Activated naive CD4-positive, alpha-beta T cell treated with anti-CD3 and anti-CD28 coated beads, Interleukin-2, amount 10 ng/mL, durations not matched to agents 7 days and 5 days (primary cell): Measurements from ENCODE around the gene FLAD1.
A peak's percentile ranks its signal among the peaks of the same experiment; 100 is the strongest.

Experiments
- CTCF ChIA-PET: fragments of 350-600 bp; sonication (Branson Sonifier 250); formaldehyde crosslinking; loops from one replicate; lab custom pipeline; 2021; ENCODE audit warnings: antibody characterized with exemption; lab: Charles Lee
- DNase-seq: peaks from one replicate; pipeline ENCODE4 v3.0.0-alpha.2; 2020
- H3K27ac Mint-ChIP-seq: one replicate; pipeline ENCODE4 v1.8.0; 2021; ENCODE audit warnings: mild to moderate bottlenecking, moderate library complexity, mixed read lengths
- H3K27me3 Mint-ChIP-seq: one replicate; pipeline ENCODE4 v1.8.0; 2021; ENCODE audit warnings: mild to moderate bottlenecking, mixed read lengths
- H3K36me3 Mint-ChIP-seq: one replicate; pipeline ENCODE4 v1.8.0; 2021; ENCODE audit warnings: mixed read lengths
- H3K4me1 Mint-ChIP-seq: one replicate; pipeline ENCODE4 v1.8.0; 2021; ENCODE audit warnings: mixed read lengths
- H3K4me3 Mint-ChIP-seq: one replicate; pipeline ENCODE4 v1.8.0; 2021; ENCODE audit warnings: mild to moderate bottlenecking, moderate library complexity, mixed read lengths
- H3K9me3 Mint-ChIP-seq: one replicate; pipeline ENCODE4 v1.8.0; 2021; ENCODE audit warnings: mixed read lengths

Gene FLAD1

DNA sequence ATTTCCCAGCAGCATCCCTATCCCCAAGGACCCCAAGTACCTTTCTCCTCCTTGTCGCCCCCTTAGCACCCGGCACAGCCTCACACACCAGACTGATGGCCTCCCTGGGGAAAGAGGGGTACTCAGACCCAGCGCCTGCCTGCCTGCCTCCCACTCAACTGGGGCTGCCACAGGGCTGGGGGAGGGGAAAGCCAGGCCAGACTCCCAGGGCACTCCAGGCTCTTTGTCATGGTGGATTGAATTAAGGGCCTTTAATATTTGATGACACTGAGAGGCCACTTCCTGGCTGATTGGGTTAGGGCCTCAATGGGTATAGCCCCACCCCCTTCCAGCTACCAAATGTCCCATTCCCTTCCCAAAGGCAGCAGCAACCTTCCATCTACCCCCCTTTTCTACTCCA, 14.4 kb upstream of the FLAD1 start:
- no peak for DNase-seq
- Mint-ChIP-seq H3K9me3 (no peaks in the 10 kb centered on the region), H3K27ac (no peak overlapping the region), H3K27me3 (no peaks in the 10 kb centered on the region), H3K36me3 (peaks cover 55% of the 10 kb centered on the region), H3K4me1 (peaks cover 50% of the 10 kb centered on the region), H3K4me3 (no peak overlapping the region)
- CTCF ChIA-PET: no interaction called here

DNA sequence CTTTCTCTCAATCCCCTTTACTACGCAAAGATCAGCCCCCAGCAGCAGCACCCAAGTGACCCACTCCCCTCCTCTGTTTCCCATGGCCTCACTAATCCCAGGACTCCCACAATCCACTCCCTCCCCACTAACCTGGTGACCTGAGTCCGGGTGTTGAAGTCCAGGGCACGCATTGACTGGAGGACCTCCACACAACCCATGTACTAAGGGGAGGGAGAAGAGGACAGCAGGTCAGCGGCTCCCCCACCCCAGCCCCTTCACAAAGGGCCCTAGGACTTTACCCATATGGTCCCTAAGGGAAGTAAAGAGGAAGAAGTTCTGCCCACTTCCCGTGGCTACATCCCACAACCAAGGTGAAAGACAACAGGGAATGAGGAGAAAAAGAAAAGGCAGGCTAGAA, 13.9 kb upstream of the FLAD1 start:
- peaks cover 46% of the 10 kb centered on the region for H3K4me1 Mint-ChIP-seq
- H3K36me3 Mint-ChIP-seq: peaks cover 51% of the 10 kb centered on the region
- peak overlapping the region; percentile 6 for H3K27ac Mint-ChIP-seq
- no peaks in the 10 kb centered on the region for H3K9me3 Mint-ChIP-seq
- H3K27me3 Mint-ChIP-seq: no peaks in the 10 kb centered on the region
- DNase-seq: no peak
- H3K4me3 Mint-ChIP-seq: no peak overlapping the region
- CTCF ChIA-PET: interaction anchor here (1.3 kb wide), 1 partner anchor 116 kb away, joined by 3 read pairs; no protein-coding TSS in a partner anchor

DNA sequence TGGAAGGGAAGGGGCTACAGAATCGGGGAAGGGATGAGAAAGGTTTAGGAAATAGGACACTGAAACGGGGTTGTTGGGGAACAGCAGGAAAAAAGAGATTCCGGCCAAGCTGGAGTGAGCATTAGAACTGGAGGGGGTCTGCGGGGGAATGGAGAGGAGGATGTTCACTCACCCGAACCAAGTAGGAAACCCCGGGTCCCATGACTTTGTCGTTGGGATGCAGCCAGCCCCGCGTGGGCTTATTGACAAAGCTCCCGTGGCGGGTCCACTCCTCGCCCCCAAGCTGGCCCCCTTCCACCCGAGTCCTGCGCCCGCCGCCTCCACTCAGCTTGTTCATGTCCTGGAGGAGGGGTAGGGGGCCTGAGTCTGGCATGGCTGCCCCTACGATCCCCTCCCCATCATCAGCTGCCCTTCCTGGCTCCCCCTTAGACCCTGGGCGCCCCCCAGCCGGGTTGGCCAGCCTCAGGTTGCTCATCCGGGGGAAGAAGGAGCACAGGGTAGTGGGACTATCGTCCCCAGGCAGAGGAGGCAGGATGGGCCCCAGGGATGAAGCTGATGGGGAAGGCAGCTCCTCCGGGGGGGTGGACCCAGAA, 13.2 kb upstream of the FLAD1 start:
- H3K27me3 Mint-ChIP-seq: no peaks in the 10 kb centered on the region
- no peak for DNase-seq
- H3K36me3 Mint-ChIP-seq: peaks cover 48% of the 10 kb centered on the region
- CTCF ChIA-PET: interaction anchor here (1.2 to 2.3 kb wide), 4 partner anchors 9 to 115 kb away, joined by 3 to 9 read pairs (median 6); partner anchors contain the start of genes ADAM15 and PYGO2
- H3K4me1 Mint-ChIP-seq: peaks cover 46% of the 10 kb centered on the region
- H3K4me3 Mint-ChIP-seq: no peak overlapping the region
- peak overlapping the region; percentile 25 for H3K27ac Mint-ChIP-seq
- H3K9me3 Mint-ChIP-seq: no peaks in the 10 kb centered on the region

DNA sequence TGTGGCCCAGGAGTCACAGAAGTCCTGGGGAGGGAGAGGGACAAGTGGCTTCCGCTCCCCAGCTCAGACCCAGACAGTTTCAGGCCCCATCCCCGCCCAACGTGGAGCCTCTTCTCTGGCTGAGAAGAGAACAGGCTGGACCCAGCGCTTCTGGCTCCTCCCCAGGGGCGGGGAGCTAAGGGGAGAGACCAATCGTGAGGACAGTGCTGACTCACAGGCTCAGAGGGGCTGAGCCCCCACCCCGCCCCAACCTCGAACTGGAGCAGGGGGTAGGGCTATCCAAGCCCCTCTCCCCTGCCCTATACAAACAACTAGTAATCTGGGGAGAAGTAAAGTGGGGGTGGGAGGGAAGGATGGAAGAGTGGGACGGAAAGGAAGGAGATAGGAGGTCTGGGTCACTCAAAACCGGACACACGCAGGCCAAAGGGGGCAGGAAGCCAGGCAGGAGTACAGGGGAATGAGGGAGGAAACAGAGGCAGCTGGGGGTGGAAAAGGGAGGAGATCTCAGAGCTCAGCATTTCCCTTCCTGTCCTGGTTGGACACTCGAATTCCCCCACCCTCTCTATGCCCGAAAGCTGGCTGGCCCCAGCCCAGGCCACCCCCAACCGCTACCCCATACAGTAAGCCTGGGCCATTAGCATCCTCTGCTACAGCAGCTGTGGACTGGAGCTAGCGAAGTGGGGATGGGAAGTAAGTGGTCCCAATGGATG, 12.4 kb upstream of the FLAD1 start, which contains the start of gene SHC1:
SHC1 (minus strand) TSS at position 117 of the 710 bp plus-strand sequence. CDS start 221 bp downstream, outside the sequence.
- CTCF ChIA-PET: interaction anchor here (0.6 to 2.3 kb wide), 7 partner anchors 10 to 118 kb away, joined by 3 to 9 read pairs (median 5); partner anchors contain the start of genes ADAM15 and PYGO2
- peak; percentile 42 for DNase-seq
- Mint-ChIP-seq H3K27ac (peak within 1 kb of the TSS; percentile 74), H3K4me3 (peak within 1 kb of the TSS; percentile 4), H3K9me3 (no peaks in the 10 kb centered on the region), H3K4me1 (peaks cover 46% of the 10 kb centered on the region), H3K27me3 (no peaks in the 10 kb centered on the region), H3K36me3 (peaks cover 41% of the 10 kb centered on the region)

DNA sequence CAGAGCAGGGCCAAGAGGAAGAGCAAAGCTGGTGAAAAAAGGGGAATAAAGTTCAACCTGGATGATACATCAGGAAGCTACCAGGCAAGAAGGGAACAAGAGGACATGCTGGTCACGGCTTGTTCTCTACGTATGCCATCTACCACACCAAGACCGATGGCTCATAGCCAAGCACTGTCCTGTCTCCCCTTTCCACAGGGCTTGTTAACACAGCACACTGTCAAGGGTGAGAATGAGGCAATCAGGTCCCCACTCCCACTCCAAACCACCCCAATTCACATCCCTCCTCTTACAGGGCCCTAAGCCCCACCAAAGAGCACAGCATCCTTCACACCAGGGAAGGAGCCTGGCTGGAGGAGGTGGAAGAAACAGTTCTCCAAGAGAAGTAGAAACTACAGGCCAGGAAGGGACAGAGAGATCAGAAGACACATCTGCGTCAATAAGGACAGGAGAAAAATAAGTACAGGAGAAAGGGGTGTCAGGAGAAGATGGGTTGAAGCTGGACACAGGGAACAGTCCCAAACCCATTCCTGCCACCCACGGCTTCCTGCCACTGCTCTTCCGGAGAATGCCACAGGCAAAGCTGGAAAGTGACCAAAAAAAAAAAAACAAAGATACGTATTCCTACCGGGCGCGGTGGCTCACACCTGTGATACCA, 11.7 kb upstream of the FLAD1 start:
- Mint-ChIP-seq H3K9me3 (no peaks in the 10 kb centered on the region), H3K36me3 (peaks cover 41% of the 10 kb centered on the region), H3K4me1 (peaks cover 46% of the 10 kb centered on the region), H3K27ac (peak overlapping the region; percentile 74), H3K27me3 (no peaks in the 10 kb centered on the region), H3K4me3 (peak overlapping the region; percentile 4)
- no peak for DNase-seq
- CTCF ChIA-PET: interaction anchor here (0.6 to 2.3 kb wide), 6 partner anchors 10 to 119 kb away, joined by 3 to 9 read pairs (median 5); partner anchors contain the start of gene PYGO2

DNA sequence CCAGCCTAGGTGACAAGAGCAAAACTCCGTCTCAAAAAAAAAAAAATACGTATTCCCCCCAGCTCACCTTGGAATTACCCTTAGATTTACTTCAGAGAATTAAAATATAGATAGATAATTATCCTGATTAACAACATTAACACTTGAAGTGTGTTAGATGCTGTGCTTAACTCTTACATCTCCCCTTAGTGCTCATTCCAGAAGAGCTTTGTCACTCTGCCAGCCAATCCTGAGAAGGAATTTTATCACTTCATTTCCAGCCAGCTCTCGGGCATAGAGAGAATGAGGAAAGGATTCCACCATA, 11.0 kb upstream of the FLAD1 start:
- Mint-ChIP-seq H3K27ac (no peak overlapping the region), H3K27me3 (no peaks in the 10 kb centered on the region), H3K36me3 (peaks cover 38% of the 10 kb centered on the region), H3K4me3 (peak overlapping the region; percentile 49), H3K9me3 (no peaks in the 10 kb centered on the region), H3K4me1 (peaks cover 45% of the 10 kb centered on the region)
- DNase-seq: no peak
- CTCF ChIA-PET: interaction anchor here (0.7 to 2.3 kb wide), 5 partner anchors 11 to 113 kb away, joined by 3 to 9 read pairs (median 5); partner anchors contain the start of gene PYGO2

DNA sequence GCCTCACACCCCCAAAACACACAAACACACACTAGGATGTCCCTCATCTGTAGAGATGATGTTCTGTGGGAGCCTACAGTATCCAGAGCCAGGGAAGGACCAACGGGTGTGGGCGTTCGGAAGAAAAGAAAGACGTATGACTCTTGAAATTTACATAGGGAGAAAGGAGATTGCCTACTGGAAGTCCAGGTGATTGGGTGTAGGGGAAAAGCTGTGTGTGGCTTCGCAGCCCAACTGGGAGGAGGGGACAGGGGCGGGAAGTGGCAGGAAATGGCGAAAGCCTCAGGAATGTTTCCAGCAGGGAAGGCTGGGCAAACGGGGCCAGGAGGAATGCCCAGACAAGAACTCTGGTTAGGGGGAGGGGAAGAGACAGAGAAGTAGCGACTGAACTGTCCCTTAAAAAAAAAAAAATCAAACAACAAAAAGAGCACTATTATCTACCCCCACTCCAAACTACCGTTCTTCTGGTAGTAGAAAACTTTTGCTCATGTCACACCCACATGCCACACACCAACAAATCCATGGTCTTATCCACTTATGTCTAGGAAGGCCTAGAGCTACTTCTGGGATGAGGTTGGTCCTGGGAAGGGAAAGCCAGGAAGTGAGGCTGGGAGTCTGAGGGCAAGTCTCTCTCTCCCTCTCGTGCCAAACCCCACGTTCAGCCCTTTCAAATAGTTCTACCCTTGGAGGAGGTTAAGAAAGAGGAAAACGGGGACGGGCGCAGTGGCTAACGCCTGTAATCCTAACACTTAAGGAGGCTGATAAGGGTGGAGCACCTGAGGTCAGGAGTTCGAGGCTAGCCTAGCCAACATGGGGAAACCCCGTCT, 10.4 kb upstream of the FLAD1 start:
- no peak for DNase-seq

DNA sequence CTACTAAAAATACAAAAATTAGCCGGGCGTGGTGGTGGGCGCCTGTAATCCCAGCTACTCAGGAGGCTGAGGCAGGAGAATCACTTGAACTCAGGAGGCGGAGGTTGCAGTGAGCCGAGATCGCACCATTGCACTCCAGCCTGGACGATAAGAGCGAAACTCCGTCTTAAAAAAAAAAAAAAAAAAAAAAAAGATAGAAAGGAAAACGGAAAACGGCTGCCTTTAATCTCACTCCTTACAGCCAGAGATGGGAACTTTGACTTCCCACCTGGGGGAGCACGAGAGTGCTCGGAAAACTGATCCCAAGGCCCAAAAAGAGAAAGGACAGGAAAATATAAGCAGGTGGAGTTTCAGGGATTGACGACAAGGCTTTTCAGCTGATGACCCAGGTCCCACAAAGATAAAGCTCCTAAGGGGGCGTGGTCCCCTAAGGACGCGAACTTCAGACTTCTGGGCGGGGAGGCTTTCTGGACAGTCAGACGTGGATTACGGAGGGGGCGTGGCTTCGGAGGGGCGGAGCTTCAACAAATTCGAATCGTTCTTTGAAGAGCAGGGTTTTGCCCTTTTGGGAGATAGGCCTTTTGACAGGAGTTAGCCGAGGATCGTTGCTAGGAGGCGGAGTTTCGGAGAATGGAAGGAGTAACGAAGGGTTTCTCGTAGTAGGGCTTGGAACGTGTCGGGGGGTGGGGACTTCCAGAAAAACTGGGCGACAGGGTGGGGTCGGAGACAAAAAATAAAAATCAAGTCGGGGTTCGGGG, 9.6 kb upstream of the FLAD1 start:
- Mint-ChIP-seq H3K27me3 (no peaks in the 10 kb centered on the region), H3K9me3 (no peaks in the 10 kb centered on the region), H3K36me3 (peaks cover 38% of the 10 kb centered on the region), H3K27ac (peak overlapping the region; percentile 71), H3K4me3 (no peak overlapping the region), H3K4me1 (peaks cover 35% of the 10 kb centered on the region)
- DNase-seq: peak; percentile 97
- CTCF ChIA-PET: interaction anchor here (0.9 to 1.5 kb wide), 8 partner anchors 12 to 199 kb away, joined by 3 to 7 read pairs (median 3); partner anchors contain the start of genes ADAM15, KRTCAP2, PBXIP1 and PYGO2

More for the DNA sequence above, 10.4 kb upstream of the FLAD1 start:
- peak overlapping the region; percentile 71 for H3K27ac Mint-ChIP-seq
- no peaks in the 10 kb centered on the region for H3K27me3 Mint-ChIP-seq
- peaks cover 39% of the 10 kb centered on the region for H3K4me1 Mint-ChIP-seq
- no peaks in the 10 kb centered on the region for H3K9me3 Mint-ChIP-seq
- CTCF ChIA-PET: interaction anchor here (0.7 to 2.3 kb wide), 9 partner anchors 12 to 112 kb away, joined by 3 to 9 read pairs (median 5); partner anchors contain the start of genes ADAM15, PBXIP1 and PYGO2
- peak overlapping the region; percentile 49 for H3K4me3 Mint-ChIP-seq
- H3K36me3 Mint-ChIP-seq: peaks cover 36% of the 10 kb centered on the region

DNA sequence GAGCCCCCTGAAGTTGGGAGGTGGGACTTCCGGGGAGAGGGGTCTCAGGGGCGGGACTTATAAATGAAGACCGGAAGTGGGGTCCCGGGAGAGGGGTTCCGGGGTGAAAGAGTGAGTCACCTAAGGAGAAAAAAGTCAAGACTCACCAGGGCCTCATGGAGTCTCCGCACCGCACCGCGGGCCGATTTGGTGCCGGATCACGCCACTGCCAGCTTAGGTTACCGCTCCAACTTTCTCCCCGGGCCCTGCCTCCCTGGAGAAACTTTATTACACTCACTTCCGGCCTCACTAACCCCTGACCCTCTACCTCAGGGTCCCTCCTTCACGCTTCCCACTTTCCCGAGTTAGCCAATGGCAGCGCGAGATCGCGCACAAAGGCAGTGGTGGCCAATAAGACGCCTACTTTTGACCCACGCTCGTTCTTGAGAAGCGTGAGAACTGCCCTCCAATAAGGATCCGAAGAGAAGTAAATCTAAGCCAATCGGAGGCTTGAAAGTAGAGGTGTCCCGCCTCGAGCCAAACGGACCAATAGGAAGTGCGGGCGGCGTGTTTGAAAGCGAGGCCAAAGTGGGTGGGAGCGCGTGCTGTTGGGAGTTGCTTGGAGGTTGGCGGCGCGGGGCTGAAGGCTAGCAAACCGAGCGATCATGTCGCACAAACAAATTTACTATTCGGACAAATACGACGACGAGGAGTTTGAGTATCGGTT, 8.9 kb upstream of the FLAD1 start, which contains the start of gene CKS1B:
CKS1B (plus strand) TSS at position 580 of the 706 bp plus-strand sequence; CDS start at position 645, 65 bp downstream.
- no peaks in the 10 kb centered on the region for H3K9me3 Mint-ChIP-seq
- CTCF ChIA-PET: interaction anchor here (0.6 to 1.5 kb wide), 9 partner anchors 13 to 199 kb away, joined by 3 to 7 read pairs (median 3); partner anchors contain the start of genes ADAM15, KRTCAP2, PBXIP1 and PYGO2
- no peaks in the 10 kb centered on the region for H3K27me3 Mint-ChIP-seq
- no peak within 1 kb of the TSS for H3K27ac Mint-ChIP-seq
- peaks cover 38% of the 10 kb centered on the region for H3K36me3 Mint-ChIP-seq
- H3K4me3 Mint-ChIP-seq: no peak within 1 kb of the TSS
- H3K4me1 Mint-ChIP-seq: peaks cover 31% of the 10 kb centered on the region
- peak; percentile 97 for DNase-seq

DNA sequence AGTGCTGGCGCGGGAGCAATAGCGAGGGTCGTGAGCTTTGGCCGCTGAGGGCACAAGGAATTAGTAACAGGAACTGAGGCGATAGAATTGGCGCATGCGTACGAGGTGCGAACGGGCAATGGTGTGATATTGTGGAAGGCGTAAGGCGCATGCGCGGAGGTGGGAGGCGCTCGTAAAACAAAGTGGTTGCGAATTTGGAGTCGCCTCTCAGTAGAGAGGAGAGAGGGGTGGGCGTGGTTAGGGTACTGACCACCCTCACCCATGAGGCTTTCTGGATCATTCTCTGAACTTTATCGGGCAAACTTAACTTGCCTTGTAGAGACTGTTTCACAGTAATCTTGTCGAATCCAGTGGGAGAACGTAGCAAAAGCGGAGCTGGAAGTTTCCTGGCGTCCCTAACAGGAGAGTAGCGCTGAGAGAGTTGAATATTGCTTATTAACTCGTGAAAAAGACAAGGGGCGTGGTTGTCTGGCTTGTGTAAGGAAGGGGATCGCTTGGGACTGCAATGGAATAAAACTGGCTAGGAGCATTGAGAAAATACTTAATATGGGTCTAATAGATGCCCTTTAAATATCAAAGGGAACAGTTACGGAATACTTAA, 8.2 kb upstream of the FLAD1 start:
- Mint-ChIP-seq H3K9me3 (no peaks in the 10 kb centered on the region), H3K4me1 (peaks cover 28% of the 10 kb centered on the region), H3K4me3 (no peak overlapping the region), H3K36me3 (peaks cover 39% of the 10 kb centered on the region), H3K27ac (no peak overlapping the region), H3K27me3 (no peaks in the 10 kb centered on the region)
- CTCF ChIA-PET: interaction anchor here (0.6 to 1.5 kb wide), 4 partner anchors 15 to 198 kb away, joined by 3 to 7 read pairs (median 4); partner anchors contain the start of gene KRTCAP2
- peak; percentile 96 for DNase-seq

DNA sequence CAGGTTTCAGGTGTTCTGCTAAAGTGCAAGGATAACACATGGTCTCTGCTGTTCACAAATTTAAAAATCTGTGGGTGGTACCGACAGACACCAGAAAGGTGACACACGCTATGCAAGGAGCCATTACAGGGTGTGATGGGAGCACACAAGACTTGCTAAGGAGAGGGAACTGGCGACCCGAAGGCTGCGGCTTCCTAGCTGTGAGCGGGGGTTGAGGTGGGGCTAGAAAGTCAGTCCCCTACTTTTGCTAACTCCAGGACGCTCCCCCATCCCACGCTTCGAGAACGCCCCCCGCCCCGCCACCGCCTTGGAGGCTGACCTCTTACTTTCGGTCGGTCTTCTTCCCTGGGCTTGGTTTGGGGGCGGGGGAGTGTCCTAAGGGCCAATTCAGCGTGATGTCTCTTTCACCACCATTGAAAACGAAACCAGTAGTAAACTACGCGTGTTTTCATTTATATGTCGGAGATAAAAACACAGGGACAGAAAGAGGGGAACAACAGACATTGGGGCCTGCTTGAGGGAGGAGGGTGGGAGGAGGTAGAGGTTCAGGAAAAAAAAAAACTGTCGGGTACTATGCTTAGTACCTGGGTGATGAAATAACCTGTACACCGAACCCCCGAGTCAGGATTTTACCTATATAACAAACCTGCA, 7.6 kb upstream of the FLAD1 start:
- Mint-ChIP-seq H3K27ac (no peak overlapping the region), H3K9me3 (no peaks in the 10 kb centered on the region), H3K4me3 (no peak overlapping the region), H3K27me3 (no peaks in the 10 kb centered on the region), H3K4me1 (peaks cover 30% of the 10 kb centered on the region), H3K36me3 (peaks cover 41% of the 10 kb centered on the region)
- DNase-seq: peak; percentile 81
- CTCF ChIA-PET: no interaction called here
